Cardiac fibroblast (primary cell): ENCODE results near the gene LSM14B.
"Not testable (repeated sequence)": the region's sequence is repeated elsewhere in the genome, so short reads cannot be mapped to it uniquely, and the experiment has no call there.

Source experiments
- DNase-seq, 2 donors: peaks; one replicate each; pipeline versions ENCODE4 v3.0.0 to v3.0.0-alpha.2; 2010; ENCODE audit warnings: low read depth in 2 of 2
- H3K4me3 ChIP-seq, 2 donors: replicated peaks in 1 of 2; 1 replicate in 1 of 2; 2 replicates in 1 of 2; pipeline ENCODE4 v1.5.1; 2011; ENCODE audit warnings: low read depth in 2 of 2, low read length in 2 of 2, mild to moderate bottlenecking in 2 of 2, moderate library complexity in 1 of 2
- TF ChIP-seq, protein P1 (sequence below): IDR thresholded peaks from one replicate; pipeline ENCODE4 v1.5.1; 2011; ENCODE audit warnings: low read depth, mild to moderate bottlenecking, low read length, inconsistent platforms

LSM14B gene

DNA sequence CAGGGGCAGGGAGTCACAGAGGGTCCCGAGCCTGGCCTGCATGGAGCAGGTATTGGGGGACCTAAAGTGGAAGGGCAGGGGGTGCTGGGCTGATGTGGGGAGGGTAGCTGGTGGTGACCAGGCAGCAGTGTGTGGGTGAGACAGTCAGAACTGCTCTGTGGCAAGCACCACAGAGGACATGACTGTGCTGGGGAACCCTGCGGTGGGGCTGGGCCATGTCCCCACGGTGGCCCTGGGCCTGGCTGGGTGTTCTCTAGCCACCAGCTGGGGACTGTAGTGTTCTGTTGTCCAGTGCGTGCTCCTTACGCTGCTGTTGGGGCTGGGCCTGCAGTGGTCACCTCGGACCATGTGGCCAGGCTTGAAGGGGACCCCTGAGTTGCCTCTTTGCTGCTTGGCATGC, 24.9 kb downstream of the LSM14B start:
- no peak for DNase-seq
- TF ChIP-seq, protein P1, sequence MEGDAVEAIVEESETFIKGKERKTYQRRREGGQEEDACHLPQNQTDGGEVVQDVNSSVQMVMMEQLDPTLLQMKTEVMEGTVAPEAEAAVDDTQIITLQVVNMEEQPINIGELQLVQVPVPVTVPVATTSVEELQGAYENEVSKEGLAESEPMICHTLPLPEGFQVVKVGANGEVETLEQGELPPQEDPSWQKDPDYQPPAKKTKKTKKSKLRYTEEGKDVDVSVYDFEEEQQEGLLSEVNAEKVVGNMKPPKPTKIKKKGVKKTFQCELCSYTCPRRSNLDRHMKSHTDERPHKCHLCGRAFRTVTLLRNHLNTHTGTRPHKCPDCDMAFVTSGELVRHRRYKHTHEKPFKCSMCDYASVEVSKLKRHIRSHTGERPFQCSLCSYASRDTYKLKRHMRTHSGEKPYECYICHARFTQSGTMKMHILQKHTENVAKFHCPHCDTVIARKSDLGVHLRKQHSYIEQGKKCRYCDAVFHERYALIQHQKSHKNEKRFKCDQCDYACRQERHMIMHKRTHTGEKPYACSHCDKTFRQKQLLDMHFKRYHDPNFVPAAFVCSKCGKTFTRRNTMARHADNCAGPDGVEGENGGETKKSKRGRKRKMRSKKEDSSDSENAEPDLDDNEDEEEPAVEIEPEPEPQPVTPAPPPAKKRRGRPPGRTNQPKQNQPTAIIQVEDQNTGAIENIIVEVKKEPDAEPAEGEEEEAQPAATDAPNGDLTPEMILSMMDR = no peak
- no peak overlapping the region for H3K4me3 ChIP-seq

DNA sequence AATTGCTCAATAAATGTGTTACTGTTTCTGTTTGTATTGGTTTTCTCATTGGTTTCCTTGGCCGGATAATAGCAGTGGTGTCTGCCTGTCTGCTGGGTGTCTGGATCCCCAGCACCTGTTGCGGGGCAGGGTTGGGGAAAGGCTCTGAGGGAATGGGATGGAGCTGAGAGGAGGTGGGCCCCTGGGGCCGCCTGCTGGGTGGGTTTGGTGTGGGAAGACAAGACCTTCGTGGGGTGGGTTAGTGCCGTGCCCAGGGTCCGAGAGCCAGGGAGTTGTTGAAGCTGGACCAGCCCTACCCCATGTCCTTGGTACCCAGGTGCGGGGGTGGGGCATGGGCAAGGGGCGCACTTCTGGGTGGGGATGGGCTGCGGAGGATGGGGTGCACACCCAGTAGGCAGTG, 25.3 kb downstream of the LSM14B start:
- TF ChIP-seq, protein P1 = no peak
- no peak overlapping the region for H3K4me3 ChIP-seq

DNA sequence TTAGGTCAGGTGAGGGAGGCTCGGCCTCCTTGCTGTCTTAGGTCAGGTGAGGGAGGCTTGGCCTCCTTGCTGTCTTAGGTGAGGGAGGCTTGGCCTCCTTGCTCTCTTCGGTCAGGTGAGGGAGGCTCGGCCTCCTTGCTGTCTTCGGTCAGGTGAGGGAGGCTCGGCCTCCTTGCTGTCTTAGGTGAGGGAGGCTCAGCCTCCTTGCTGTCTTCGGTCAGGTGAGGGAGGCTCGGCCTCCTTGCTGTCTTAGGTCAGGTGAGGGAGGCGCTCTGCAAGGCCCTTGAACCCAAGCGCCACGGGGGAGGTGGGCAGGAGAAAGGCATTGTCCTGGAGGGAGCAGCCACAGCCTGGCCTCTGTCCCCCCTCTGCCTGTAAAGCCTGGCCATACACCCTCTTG, 26.1 kb downstream of the LSM14B start:
- DNase-seq, H3K4me3 ChIP-seq: not testable (repeated sequence)

More for the DNA sequence above, 25.3 kb downstream of the LSM14B start:
- no peak for DNase-seq

DNA sequence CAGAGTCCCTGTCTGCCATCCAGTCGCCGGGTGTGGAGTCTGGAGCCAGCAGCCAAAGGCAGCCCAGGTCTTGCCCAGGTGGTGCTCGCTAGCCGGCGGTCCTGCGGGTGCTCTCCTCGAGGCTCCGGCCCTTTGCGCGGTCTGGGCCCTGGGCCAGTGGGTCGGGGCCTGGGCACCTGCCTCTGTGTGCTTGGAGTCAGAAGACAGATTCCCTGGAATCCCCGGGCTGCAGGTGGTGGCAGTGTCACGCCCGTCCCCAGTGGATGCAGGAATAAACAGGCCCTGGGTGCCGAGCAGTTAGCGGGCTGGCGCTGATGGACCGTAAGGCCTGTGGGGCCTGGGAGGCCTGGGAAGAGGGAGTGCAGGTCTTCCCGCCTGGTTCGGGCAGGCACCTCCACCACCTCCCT, 26.6 kb downstream of the LSM14B start:
- H3K4me3 ChIP-seq = no peak overlapping the region
- DNase-seq = no peak
- TF ChIP-seq, protein P1 = no peak

DNA sequence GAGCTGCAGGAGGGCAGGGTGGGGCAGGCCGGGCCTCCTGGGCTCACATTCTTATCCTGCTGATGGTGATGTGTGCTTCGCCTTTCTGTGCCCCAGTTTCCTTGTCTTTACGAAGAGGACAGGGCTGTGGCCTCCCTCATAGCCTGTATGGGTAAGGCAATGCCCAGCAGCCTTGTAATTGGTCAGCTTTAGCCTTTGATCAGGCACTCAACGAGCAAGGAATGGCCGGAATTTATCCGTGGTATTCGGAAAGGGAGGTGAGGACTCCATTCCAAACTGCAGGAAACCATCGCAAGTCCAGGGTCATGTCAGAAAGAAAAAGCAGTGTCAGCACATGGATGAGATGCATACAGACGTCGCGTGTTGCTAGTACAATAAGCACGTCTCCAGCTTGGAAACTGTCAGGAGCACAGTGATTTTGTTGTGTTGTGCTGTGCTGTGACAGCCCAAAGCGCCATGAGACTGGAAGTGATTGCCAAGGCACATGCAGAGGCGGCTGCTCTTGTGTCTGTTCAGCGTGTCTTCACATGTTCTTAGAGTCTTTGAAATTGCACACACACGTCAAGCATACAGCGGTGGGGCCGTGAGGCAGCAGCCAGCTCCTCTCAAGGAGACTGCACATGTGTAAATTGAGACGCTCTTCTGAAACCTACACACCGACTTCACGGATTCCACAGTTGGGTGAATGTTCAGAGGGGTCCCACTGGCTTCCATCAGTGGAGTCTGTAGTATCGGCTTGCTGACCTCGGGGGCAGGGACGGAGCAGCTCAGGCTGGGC, 27.4 kb downstream of the LSM14B start:
- TF ChIP-seq, protein P1 = no peak
- H3K4me3 ChIP-seq = no peak overlapping the region
- DNase-seq = peak in 1 of 2 donors; percentile 32

DNA sequence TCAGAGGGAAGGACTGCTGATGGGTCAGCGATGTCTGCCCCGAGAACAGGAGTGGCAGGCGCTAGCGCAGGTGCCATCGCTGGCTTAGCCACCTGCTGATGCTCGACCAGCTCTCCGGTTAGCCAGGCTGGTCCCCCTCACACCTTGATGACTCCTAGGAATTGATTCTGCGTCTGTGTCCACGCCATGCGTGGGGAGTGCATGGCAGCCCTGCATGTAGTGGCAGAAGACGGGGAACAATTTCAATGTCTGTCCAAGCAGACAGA, 28.0 kb downstream of the LSM14B start:
- TF ChIP-seq, protein P1 = no peak
- DNase-seq = no peak
- no peak overlapping the region for H3K4me3 ChIP-seq

DNA sequence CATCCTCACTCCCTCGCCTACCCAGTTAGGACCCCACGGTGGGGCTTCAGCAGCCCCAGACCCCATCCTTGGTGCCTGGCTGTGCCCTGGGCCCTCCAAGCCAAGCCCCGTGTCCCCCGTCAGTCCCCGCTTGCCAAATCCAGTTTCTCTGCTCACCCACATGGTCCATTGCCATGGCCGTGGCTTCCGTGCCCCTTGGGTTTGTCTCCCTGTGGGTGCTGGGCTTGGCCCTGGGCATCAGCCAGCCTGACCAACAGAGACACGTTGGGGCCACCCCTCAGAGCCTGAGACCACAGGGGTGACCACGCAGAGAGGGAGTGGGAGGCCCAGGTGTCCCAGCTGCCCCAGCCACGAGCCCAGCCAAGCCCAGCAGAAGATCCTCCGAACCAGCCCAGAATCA, 28.9 kb downstream of the LSM14B start:
- TF ChIP-seq, protein P1 = no peak
- no peak overlapping the region for H3K4me3 ChIP-seq
- no peak for DNase-seq
